ENCODE measurements around the gene LRCH1. TPM values are rescaled to one million over a fixed set of nuclear protein-coding genes. Genes with fewer than 3 reads are reported as not detected.

The LRCH1 gene
- total RNA-seq, 1 experiment from 2014 or later, result 10.5 TPM

DNA sequence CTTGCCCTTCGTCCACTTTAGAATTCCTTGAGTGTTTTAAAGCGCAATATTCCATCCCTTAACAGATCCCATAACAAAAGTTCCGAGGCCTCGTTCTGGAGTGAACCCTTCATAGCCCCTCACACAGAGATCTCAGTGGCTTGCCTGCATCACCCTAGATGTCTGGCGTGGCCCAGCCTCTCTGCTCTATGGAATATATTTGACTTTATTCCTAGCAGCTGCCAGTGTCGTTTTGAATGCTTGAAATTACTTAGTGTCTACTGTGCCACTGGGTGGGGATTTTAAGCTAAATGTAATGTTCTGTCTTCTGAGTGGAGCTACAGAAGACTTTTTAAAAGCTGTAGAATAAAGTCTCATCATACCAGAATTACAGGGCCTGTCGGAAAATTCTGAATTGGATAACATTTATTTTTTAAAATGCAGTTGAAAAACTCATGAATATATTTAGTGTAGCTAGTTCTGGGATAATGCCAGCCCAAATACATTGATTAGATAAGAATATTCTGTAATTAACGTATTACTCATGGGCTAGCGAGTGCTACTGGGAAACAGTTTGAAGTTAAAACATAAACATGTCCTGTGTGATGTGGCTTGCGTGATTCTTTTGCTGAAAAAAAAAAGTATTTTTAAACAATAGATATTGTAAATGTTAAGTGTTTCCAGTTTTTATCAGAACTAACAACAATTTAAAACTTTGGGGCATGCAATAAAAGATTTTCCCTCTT is 132.2 kb downstream of the LRCH1 start:
- Histone ChIP-seq H3K4me2 (no peak overlapping the region), H3K27ac (no peak overlapping the region), H3K9me3 (ENCODE audit: insufficient read depth, low read depth) (no peaks in the 10 kb centered on the region), H3K36me3 (ENCODE audit: low read depth) (no peaks in the 10 kb centered on the region), H3K4me1 (replicated peaks; ENCODE audit: insufficient read depth) (peaks cover 32% of the 10 kb centered on the region), H4K20me1 (ENCODE audit: insufficient read depth) (no peaks in the 10 kb centered on the region), H3K27me3 (ENCODE audit: insufficient read depth, low read depth) (no peaks in the 10 kb centered on the region), H3F3A (ENCODE audit: insufficient read depth, low read depth) (no peaks in the 10 kb centered on the region), H3K9me2 (ENCODE audit: insufficient read depth) (no peaks in the 10 kb centered on the region), H2AFZ (no peak overlapping the region), H3K4me3 (no peak overlapping the region), H3K79me2 (ENCODE audit: low read depth) (no peaks in the 10 kb centered on the region)
- CTCF ChIA-PET, result interaction anchor here (0.6 kb wide), 1 partner anchor 30 kb away, joined by 3 read pairs; no protein-coding TSS in a partner anchor
- DNase-seq, result no peak
- TF ChIP-seq EZH2 (IDR thresholded peaks at IDR 0.05; ENCODE audit: low read depth), result no peak
- no peak for TF ChIP-seq CTCF (conservative IDR thresholded peaks at IDR 0.05)
- POLR2A ChIA-PET (ENCODE audit: unreplicated experiment), result interaction anchor here (0.6 kb wide), 1 partner anchor 13 kb away, joined by 3 read pairs; no protein-coding TSS in a partner anchor
- BruUV-seq (replicated peaks), result no TSS peak
- intact Hi-C loops (cut with micrococcal nuclease; ENCODE audit: unreplicated experiment), result loop anchor here (10.0 kb wide), 1 partner anchor 130 kb away; the partner anchor contains the start of gene LRCH1

DNA sequence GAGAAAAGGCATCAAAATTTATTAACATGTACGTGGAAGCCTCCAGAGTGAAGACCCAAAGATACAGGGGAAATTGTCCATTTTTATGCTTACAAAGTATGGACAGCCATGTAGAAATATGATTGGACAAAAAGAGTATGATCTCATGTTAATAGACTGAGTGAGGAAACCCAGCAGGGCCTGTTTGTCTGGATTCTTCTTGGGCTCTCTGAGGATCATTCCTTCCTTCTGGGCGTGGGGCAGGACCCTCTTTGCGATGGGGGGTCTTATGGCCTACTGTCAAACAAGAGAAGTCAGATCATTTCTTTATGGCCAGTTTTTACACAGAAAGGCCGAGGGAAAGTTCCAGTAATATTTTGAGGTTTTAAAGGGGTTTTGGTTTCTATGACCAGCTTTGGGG is 133.2 kb downstream of the LRCH1 start:
- Histone ChIP-seq H3F3A (ENCODE audit: insufficient read depth, low read depth) (no peaks in the 10 kb centered on the region), H3K4me1 (replicated peaks; ENCODE audit: insufficient read depth) (peaks cover 32% of the 10 kb centered on the region), H3K9me3 (ENCODE audit: insufficient read depth, low read depth) (no peaks in the 10 kb centered on the region), H3K4me2 (0 out of 2 replicates have a peak overlapping the region, but pooled peaks have one; percentile 21), H3K4me3 (no peak overlapping the region), H3K9me2 (ENCODE audit: insufficient read depth) (no peaks in the 10 kb centered on the region), H3K27me3 (ENCODE audit: insufficient read depth, low read depth) (no peaks in the 10 kb centered on the region), H3K27ac (no peak overlapping the region), H3K79me2 (ENCODE audit: low read depth) (no peaks in the 10 kb centered on the region), H4K20me1 (ENCODE audit: insufficient read depth) (no peaks in the 10 kb centered on the region), H3K36me3 (ENCODE audit: low read depth) (no peaks in the 10 kb centered on the region), H2AFZ (no peak overlapping the region)
- intact Hi-C loops (cut with micrococcal nuclease; ENCODE audit: unreplicated experiment), result loop anchor here (10.0 kb wide), 1 partner anchor 131 kb away; the partner anchor contains the start of gene LRCH1
- no peak for DNase-seq
- ChIA-PET POLR2A (ENCODE audit: unreplicated experiment) (no interaction called here), CTCF (no interaction called here)
- TF ChIP-seq EZH2 (IDR thresholded peaks at IDR 0.05; ENCODE audit: low read depth) (no peak), CTCF (conservative IDR thresholded peaks at IDR 0.05) (no peak)
- BruUV-seq (replicated peaks), result no TSS peak

GRCh38 chr13:46687810-46688209 is 134.8 kb downstream of the LRCH1 start:
- Histone ChIP-seq H3K4me2 (0 out of 2 replicates have a peak overlapping the region, but pooled peaks have one; percentile 16), H3K9me2 (ENCODE audit: insufficient read depth) (no peaks in the 10 kb centered on the region), H3K79me2 (ENCODE audit: low read depth) (no peaks in the 10 kb centered on the region), H3K9me3 (ENCODE audit: insufficient read depth, low read depth) (no peaks in the 10 kb centered on the region), H3K27ac (no peak overlapping the region), H3K27me3 (ENCODE audit: insufficient read depth, low read depth) (no peaks in the 10 kb centered on the region), H3K4me3 (no peak overlapping the region), H3K4me1 (replicated peaks; ENCODE audit: insufficient read depth) (peaks cover 32% of the 10 kb centered on the region), H4K20me1 (ENCODE audit: insufficient read depth) (no peaks in the 10 kb centered on the region), H2AFZ (no peak overlapping the region), H3K36me3 (ENCODE audit: low read depth) (0 out of 2 replicates have a peak, but pooled peaks cover 4% of the 10 kb centered on the region), H3F3A (ENCODE audit: insufficient read depth, low read depth) (no peaks in the 10 kb centered on the region)
- ChIA-PET POLR2A (ENCODE audit: unreplicated experiment) (no interaction called here), CTCF (no interaction called here)
- intact Hi-C loops (cut with micrococcal nuclease; ENCODE audit: unreplicated experiment), result loop anchor here (10.0 kb wide), 1 partner anchor 133 kb away; the partner anchor contains the start of gene LRCH1
- no peak for TF ChIP-seq CTCF (conservative IDR thresholded peaks at IDR 0.05)
- no peak for TF ChIP-seq EZH2 (IDR thresholded peaks at IDR 0.05; ENCODE audit: low read depth)
- BruUV-seq (replicated peaks), result no TSS peak
- DNase-seq, result peak; percentile 21 to 46

All from PC-9 (cell line).